BE2C (cell line): Measurements from ENCODE around the gene ZCCHC7.

Experiments
- DNase-seq: peaks from one replicate; pipeline ENCODE4 v3.0.0-alpha.2; 2020
- H3K27me3 ChIP-seq: fragments of 250-450 bp; sonication (Bioruptor Pico); 2 replicates; pipeline ENCODE4 v1.5.1; 2020; ENCODE audit warnings: mild to moderate bottlenecking
- H3K36me3 ChIP-seq: fragments of 250-450 bp; sonication (Bioruptor Pico); 2 replicates; pipeline ENCODE4 v1.5.1; 2020; ENCODE audit warnings: mild to moderate bottlenecking
- H3K4me1 ChIP-seq: fragments of 250-450 bp; sonication (Bioruptor Pico); 2 replicates; pipeline ENCODE4 v1.5.1; 2020
- H3K4me3 ChIP-seq: 2 replicates; pipeline ENCODE4 v1.5.1; 2011; ENCODE audit warnings: low read depth, low read length
- H3K9me3 ChIP-seq: fragments of 250-450 bp; sonication (Bioruptor Pico); 2 replicates; pipeline ENCODE4 v1.5.1; 2020
- TF ChIP-seq, protein P1 (sequence below): IDR thresholded peaks from 2 replicates; pipeline ENCODE4 v1.5.1; 2012; ENCODE audit warnings: mild to moderate bottlenecking, low read depth, low read length

Gene ZCCHC7

DNA sequence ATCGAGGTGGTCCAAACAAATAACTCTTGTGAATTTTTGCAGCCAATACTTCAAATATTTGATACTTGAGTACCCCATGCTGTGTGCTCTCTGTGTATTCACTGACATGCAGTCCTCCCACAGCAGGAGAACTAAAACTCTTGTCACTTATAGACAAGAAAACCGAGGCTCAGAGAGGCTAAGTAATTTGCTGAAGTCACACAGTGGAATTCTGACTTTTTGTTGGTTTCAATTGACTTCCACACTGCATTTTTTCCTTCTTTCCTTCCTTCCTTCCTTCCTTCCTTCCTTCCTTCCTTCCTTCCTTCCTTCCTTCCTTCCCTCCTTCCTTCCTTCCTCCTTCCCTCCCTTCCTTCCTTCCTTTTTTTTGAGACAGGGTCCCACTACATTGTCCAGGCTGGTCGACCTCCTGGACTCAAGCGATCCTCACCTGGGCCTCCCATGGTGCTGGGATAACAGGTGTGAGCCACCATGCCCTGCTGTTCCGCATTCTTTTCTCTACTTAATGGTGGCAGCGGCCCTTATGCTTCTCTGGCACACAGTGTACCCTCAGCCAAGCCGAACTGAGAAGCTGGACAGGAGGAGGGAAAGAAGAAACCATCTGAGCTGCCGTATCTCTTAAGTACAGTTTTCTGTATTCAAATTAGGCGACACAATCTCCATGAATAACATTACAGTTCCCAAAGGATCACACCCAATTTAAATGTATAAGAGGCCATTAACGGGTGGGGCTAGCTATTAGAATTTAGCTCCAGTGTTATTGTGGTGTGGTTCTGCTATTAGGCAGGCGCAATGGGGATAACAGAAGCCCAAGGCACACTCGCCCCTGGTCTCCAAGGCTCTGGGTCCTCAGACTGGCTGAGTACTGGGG, 263.7 kb downstream of the ZCCHC7 start:
- Histone ChIP-seq H3K36me3 (no peaks in the 10 kb centered on the region), H3K4me3 (no peak overlapping the region), H3K4me1 (no peaks in the 10 kb centered on the region), H3K27me3 (no peaks in the 10 kb centered on the region), H3K9me3 (no peaks in the 10 kb centered on the region)
- TF ChIP-seq, protein P1, sequence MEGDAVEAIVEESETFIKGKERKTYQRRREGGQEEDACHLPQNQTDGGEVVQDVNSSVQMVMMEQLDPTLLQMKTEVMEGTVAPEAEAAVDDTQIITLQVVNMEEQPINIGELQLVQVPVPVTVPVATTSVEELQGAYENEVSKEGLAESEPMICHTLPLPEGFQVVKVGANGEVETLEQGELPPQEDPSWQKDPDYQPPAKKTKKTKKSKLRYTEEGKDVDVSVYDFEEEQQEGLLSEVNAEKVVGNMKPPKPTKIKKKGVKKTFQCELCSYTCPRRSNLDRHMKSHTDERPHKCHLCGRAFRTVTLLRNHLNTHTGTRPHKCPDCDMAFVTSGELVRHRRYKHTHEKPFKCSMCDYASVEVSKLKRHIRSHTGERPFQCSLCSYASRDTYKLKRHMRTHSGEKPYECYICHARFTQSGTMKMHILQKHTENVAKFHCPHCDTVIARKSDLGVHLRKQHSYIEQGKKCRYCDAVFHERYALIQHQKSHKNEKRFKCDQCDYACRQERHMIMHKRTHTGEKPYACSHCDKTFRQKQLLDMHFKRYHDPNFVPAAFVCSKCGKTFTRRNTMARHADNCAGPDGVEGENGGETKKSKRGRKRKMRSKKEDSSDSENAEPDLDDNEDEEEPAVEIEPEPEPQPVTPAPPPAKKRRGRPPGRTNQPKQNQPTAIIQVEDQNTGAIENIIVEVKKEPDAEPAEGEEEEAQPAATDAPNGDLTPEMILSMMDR: no peak
- no peak for DNase-seq

DNA sequence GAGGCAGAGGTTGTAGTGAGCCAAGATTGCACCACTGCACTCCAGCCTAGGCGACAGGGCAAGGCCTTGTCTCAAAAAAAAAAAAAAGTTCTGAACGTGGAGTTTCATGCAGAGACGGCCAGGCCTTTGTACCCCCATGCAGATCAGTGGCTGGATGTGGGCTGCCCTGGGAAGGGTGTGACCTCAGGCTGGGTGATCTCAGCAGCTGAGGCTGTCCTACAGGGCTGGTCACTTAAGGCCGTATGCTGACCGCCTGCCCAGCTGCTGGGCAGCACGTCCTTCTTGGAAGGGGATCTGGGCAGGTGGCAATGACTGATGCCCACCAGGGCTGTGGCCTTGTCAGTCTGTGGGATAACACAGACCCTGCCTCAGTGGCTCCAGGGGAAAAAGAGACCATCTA, 264.9 kb downstream of the ZCCHC7 start:
- Histone ChIP-seq H3K9me3 (no peaks in the 10 kb centered on the region), H3K4me3 (no peak overlapping the region), H3K36me3 (no peaks in the 10 kb centered on the region), H3K27me3 (no peaks in the 10 kb centered on the region), H3K4me1 (no peaks in the 10 kb centered on the region)
- no peak for DNase-seq
- TF ChIP-seq, protein P1: no peak

DNA sequence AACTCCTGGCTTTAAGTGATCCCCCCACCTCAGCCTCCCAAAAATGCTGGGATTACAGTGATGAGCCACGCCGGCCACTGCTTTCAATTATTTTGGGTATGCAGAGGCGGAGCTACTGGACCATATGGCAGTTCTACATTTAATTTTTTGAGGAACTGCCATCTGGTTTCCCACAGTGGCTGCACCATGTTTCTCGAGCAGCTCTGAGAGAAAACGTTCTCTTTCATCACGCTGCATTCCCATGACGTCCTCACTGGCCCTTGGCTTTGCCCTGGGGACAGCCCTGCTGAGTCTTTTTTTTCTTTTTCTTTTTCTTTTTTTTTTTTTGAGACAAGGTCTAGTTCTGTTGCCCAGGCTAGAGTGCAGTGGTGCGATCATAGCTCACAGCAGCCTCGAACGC, 266.6 kb downstream of the ZCCHC7 start:
- TF ChIP-seq, protein P1: no peak
- DNase-seq: no peak
- no peaks in the 10 kb centered on the region for H3K36me3 ChIP-seq
- no peaks in the 10 kb centered on the region for H3K9me3 ChIP-seq
- no peak overlapping the region for H3K4me3 ChIP-seq
- no peaks in the 10 kb centered on the region for H3K4me1 ChIP-seq
- H3K27me3 ChIP-seq: no peaks in the 10 kb centered on the region

DNA sequence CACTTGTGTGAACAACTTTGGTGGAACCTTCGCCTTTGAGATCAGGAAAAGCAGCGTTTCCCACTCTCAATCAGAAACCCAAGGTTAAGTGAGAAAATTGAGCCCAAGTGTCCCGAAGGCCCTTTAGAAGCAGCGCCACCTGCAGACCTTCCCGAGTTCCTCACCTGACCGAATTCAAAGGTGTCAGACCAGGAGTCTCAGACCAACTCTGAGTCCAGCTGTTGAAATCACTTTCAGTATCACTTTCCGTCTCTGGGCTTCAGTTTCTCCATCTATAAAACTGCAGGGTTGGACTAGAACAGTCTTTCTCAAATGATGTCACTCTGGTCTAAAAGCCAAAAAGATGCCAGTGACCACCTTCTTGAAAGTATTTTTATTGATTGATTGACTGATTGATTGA, 270.4 kb downstream of the ZCCHC7 start:
- TF ChIP-seq, protein P1: peak; percentile 41
- no peak for DNase-seq
- H3K36me3 ChIP-seq: no peaks in the 10 kb centered on the region
- H3K4me3 ChIP-seq: no peak overlapping the region
- no peaks in the 10 kb centered on the region for H3K27me3 ChIP-seq
- H3K9me3 ChIP-seq: no peaks in the 10 kb centered on the region
- no peaks in the 10 kb centered on the region for H3K4me1 ChIP-seq

DNA sequence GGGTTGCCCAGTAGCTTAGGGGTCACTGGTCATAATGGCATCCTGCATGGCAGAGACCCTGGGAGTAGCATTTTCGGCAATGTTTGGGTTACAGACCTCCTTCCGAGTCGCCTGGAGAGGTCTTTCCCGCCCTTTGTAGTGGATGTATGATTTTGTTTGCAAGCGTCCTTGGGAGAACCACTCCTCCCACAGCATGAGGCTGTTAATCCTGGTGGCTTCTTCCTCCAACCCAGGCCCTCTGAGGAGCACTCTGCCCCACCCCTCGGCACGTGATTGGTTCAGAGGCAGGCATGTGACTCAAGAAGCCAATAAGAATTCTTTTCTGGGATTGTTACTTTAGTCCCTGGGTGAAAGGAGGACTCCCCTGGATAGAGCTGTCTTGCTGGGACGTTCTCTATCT, 271.9 kb downstream of the ZCCHC7 start:
- H3K4me3 ChIP-seq: no peak overlapping the region
- H3K9me3 ChIP-seq: no peaks in the 10 kb centered on the region
- no peaks in the 10 kb centered on the region for H3K27me3 ChIP-seq
- DNase-seq: peak; percentile 35
- H3K4me1 ChIP-seq: no peaks in the 10 kb centered on the region
- TF ChIP-seq, protein P1: no peak
- no peaks in the 10 kb centered on the region for H3K36me3 ChIP-seq

DNA sequence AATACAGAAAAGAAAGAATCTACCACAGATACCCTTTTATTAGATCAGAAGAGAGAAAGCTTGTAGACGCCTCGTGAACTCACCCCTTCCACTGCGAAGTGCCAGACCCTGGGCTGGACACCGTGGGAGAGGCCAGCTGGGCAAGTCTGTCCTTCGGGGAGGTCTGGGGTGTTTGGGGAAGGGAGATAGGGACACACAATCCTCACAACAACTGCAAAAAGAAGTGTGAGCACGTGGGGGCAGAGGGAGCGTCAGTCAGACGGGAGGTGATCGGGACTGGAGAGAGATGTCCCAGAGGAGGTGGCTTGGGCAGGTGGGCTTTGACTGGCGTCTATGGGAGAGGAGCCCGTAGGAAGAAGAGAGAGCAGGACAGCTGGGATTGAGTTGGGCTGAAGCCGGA, 274.9 kb downstream of the ZCCHC7 start:
- no peaks in the 10 kb centered on the region for H3K36me3 ChIP-seq
- H3K4me3 ChIP-seq: no peak overlapping the region
- H3K4me1 ChIP-seq: no peaks in the 10 kb centered on the region
- no peak for DNase-seq
- no peaks in the 10 kb centered on the region for H3K27me3 ChIP-seq
- H3K9me3 ChIP-seq: no peaks in the 10 kb centered on the region
- TF ChIP-seq, protein P1: no peak
